ENCODE results near the gene CELF5. TPM values are rescaled to one million over a fixed set of nuclear protein-coding genes. Genes with fewer than 3 reads are reported as not detected.

CELF5 gene
- total and polyA plus RNA-seq, 2 experiments from 2014 or later = 5.6 to 10.6 TPM

DNA sequence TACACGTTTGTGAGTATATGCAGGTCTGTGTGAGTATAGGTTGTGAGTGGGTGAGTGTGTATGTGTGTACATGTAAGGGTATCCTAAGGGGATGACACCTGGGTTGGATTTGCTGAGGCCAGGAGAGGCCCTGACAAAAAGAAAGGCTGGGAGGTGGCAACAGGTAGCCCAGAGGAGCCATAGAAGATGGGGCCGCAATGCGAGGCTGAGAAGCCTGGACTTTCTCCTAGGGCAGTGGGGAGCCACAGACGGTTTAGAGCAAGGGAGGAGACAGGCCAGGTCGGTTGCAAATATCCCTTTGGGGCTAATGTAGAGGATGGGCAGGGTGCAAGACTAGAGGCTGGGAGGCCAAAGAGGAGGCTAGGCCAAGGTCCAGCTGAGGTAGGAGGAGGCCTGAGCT lies 54.3 kb downstream of the CELF5 start:
- H3K27ac ChIP-seq (ENCODE audit: low read depth) = no peak overlapping the region
- TF ChIP-seq EZH2 (IDR thresholded peaks at IDR 0.05; ENCODE audit: low read depth, unreplicated experiment) (no peak), CTCF (conservative IDR thresholded peaks at IDR 0.05; ENCODE audit: low read depth in 2 of 2) (no peak), POLR2AphosphoS5 (IDR thresholded peaks at IDR 0.05; ENCODE audit: low read depth) (no peak), REST (IDR thresholded peaks at IDR 0.05; ENCODE audit: unreplicated experiment) (no peak), STAT1 (IDR thresholded peaks at IDR 0.05; ENCODE audit: unreplicated experiment) (no peak), EZH2phosphoT487 (IDR thresholded peaks at IDR 0.05; ENCODE audit: unreplicated experiment) (no peak), NANOG (IDR thresholded peaks at IDR 0.05; ENCODE audit: borderline replicate concordance) (no peak), ZNF114 (CRISPR knock-in tag; IDR thresholded peaks at IDR 0.05) (no peak), CREB1 (CRISPR knock-in tag; IDR thresholded peaks at IDR 0.05; ENCODE audit: low read depth) (no peak), JUNB (IDR thresholded peaks at IDR 0.05; ENCODE audit: unreplicated experiment) (no peak)
- TF ChIP-seq, protein P1, sequence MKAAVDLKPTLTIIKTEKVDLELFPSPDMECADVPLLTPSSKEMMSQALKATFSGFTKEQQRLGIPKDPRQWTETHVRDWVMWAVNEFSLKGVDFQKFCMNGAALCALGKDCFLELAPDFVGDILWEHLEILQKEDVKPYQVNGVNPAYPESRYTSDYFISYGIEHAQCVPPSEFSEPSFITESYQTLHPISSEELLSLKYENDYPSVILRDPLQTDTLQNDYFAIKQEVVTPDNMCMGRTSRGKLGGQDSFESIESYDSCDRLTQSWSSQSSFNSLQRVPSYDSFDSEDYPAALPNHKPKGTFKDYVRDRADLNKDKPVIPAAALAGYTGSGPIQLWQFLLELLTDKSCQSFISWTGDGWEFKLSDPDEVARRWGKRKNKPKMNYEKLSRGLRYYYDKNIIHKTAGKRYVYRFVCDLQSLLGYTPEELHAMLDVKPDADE (IDR thresholded peaks at IDR 0.05) = no peak
- H3K79me2 ChIP-seq (replicated peaks; ENCODE audit: insufficient read depth) = no peaks in the 10 kb centered on the region
- peaks cover 3% of the 10 kb centered on the region; the same call in 1 of the 3 replicates for H3K36me3 Mint-ChIP-seq (ENCODE audit: low read depth)
- ATAC-seq = no peak
- H3K27me3 Mint-ChIP-seq (ENCODE audit: insufficient read depth, low read depth, poor library complexity) = peaks cover 10% of the 10 kb centered on the region
- 0 out of 2 replicates have a peak, but pooled peaks cover 5% of the 10 kb centered on the region for H3F3A ChIP-seq (replicated peaks; ENCODE audit: low read depth)
- peaks cover 3% of the 10 kb centered on the region; the same call in 1 of the 3 replicates for H3K9me3 Mint-ChIP-seq
- H3K4me3 ChIP-seq = no peak overlapping the region
- H3K27ac Mint-ChIP-seq = no peak overlapping the region
- no peak overlapping the region for H3K4me2 ChIP-seq
- no peaks in the 10 kb centered on the region for H3K9me2 ChIP-seq (ENCODE audit: insufficient read depth)
- no peak overlapping the region for H2AFZ ChIP-seq
- no peak overlapping the region for H3K4me3 Mint-ChIP-seq
- no peak for DNase-seq (ENCODE audit: low spot score)
- H3K4me1 ChIP-seq (ENCODE audit: insufficient read depth) = peaks cover 14% of the 10 kb centered on the region
- H3K4me1 Mint-ChIP-seq = peaks cover 12% of the 10 kb centered on the region
- H4K20me1 ChIP-seq (replicated peaks; ENCODE audit: insufficient read depth) = no peaks in the 10 kb centered on the region
- H3K36me3 ChIP-seq (ENCODE audit: insufficient read depth) = no peaks in the 10 kb centered on the region
- H3K27me3 ChIP-seq (ENCODE audit: insufficient read depth) = no peaks in the 10 kb centered on the region

Measured in GM23338 (cell line).